GM13976 (cell line): Measurements from ENCODE around the gene SPTBN1.

Source experiments
- DNase-seq: peaks from one replicate; pipeline ENCODE4 v3.0.0; 2012; ENCODE audit warnings: low spot score
- CTCF ChIP-seq: IDR thresholded peaks from 2 replicates; pipeline ENCODE4 v1.5.1; 2012; ENCODE audit warnings: borderline replicate concordance, mild to moderate bottlenecking; ENCODE audit not compliant: insufficient read depth; ENCODE audit errors: extremely low read depth, missing control alignments, control extremely low read depth
- in situ Hi-C: fragments of 300-500 bp; cut with MboI; formaldehyde crosslinking; loops from one replicate; pipeline ENCODE4 v1.12.0; 2022; ENCODE audit warnings: low sequenced_read_pairs, mixed read lengths, inconsistent platforms; ENCODE audit not compliant: unreplicated experiment

Gene SPTBN1

GRCh38 chr2:54569745-54570301 is 113.7 kb downstream of the SPTBN1 start:
- in situ Hi-C loops, result no loop called here
- no peak for TF ChIP-seq CTCF
- DNase-seq, result no peak

- TF ChIP-seq CTCF, result no peak
- in situ Hi-C loops, result no loop called here
- DNase-seq, result no peak
Measured at GRCh38 chr2:54570321-54570855, 114.3 kb downstream of the SPTBN1 start.

- TF ChIP-seq CTCF, result no peak
- in situ Hi-C loops, result no loop called here
- peak; percentile 61 for DNase-seq
Measured at GRCh38 chr2:54570925-54571694, 115.0 kb downstream of the SPTBN1 start.

GRCh38 chr2:54572262-54572635 is 116.1 kb downstream of the SPTBN1 start:
- in situ Hi-C loops, result no loop called here
- DNase-seq, result no peak
- no peak for TF ChIP-seq CTCF

- in situ Hi-C loops, result no loop called here
- no peak for DNase-seq
- no peak for TF ChIP-seq CTCF
Measured at GRCh38 chr2:54572636-54573536, 116.8 kb downstream of the SPTBN1 start.

- no peak for DNase-seq
- TF ChIP-seq CTCF, result no peak
- in situ Hi-C loops, result no loop called here
Measured at GRCh38 chr2:54573537-54573919, 117.4 kb downstream of the SPTBN1 start.
